Stimulated activated CD8-positive, alpha-beta memory T cell treated with anti-CD3 and anti-CD28 coated beads, Interleukin-12 subunit alpha, Interleukin-12 subunit beta, amount 100 ng/mL, for 1 hour (primary cell): ENCODE measurements around the gene PCGF3.
"Not testable (repeated sequence)": the region's sequence is repeated elsewhere in the genome, so short reads cannot be mapped to it uniquely, and the experiment has no call there.

Experiments used
- DNase-seq: peaks from one replicate; pipeline ENCODE4 v3.0.0-alpha.2; 2020; ENCODE audit warnings: low read depth

PCGF3 gene

DNA sequence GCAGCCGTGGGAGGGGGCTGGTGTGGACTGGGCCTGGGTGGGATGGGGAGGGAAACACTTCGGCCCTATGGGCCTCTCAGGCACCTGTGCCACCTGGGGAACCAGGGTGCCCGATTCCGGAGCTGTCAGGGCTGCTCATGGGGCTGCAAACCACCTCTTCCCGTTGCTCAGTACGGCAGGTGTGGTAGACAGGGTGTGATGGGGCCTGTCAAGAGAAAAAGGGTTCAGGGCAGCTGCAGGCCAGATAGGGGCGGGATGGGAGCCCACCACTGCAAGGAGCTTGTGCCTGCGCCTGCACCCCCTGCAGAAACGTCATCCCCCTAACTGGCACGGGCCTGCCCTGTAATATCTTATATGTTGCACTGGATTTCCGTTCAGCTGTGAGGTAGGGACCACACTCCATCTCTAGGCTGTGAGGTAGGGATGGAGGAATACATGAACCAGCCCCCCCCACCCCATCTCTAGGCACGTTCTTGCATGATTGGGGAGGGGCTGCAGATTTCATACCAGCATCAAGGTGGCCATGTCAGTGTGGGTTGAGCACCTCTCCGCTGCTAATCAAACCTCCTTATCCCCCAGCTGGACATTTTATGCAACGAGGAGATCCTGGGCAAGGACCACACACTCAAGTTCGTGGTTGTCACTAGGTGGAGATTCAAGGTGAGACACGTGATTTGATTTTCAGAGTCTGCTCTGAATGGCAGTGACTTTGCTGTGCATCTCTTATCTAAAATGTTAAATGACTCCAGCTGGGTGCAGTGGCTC, 59.0 kb downstream of the PCGF3 start:
- DNase-seq, result no peak

DNA sequence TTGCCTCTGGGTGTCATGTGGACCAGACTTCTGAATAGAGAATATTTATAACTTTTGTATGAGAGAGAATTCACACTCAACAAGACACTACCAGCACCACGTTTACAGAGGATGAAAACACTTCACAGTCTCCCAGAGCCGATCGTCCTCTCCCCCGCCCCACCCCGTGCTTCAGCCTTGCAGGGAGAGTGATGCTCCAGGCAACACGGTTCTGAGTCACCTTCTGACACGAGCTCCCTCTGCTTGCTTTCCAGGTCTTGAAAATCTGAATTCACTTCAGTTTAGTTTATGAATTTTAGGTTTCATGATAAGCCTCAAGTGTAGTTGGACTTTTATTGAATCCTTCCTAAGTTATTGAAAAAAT, 60.5 kb downstream of the PCGF3 start:
- DNase-seq, result no peak

DNA sequence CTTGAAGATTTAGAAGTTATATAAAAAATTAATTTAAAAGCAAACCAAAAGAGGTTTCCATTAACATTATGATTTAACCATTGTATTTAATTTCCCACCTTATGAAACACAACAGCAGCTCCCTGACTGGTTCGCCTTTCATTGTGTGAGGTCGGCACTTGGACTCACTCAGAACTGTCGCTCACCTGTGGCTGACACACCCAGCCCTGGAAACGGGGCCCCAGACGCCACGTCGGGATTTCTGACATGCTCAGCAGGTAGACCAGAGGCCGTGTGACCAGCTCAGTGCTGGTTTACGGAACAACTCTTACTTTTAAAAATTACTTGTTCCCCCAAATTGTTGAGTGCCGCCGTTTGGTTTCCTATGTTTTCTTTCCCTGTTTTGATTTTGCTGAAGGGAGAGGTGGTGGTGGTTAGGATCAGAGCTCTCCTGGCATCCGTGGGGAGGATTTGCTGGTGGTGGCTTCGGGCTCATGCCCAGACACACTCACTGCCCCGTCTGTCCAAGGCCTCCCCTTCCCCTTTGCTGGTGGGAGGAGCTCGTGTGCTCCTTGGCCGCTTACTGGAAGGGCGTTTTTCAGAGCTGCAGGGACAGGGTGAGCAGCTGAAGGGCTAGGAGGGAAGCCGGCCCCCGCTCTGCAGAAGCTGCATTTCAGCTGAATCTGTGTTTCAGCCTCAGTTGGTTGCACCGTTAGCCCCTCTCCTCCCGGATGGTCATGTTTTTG, 61.1 kb downstream of the PCGF3 start:
- no peak for DNase-seq

- DNase-seq, result no peak
Measured at GRCh38 chr4:768076-768475, 62.4 kb downstream of the PCGF3 start.

DNA sequence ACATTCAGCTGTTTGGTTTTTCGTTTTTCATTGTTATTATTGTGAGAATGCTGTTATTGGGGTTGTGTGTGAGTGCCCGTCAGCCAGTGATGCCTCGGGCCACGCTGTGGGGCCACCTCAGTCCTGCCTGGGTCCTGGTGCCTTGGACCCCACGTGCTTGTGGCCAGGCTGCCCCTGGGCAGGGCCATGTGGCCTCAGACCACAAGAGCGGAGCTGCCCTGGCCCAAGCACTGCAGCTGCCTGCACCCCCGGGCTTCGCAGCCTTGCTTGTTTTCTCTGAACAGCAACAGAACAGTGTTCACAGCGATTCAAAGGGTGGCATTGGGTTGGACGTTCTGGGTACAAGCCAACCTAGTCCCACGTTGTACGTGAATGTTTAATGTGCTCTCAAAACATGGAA, 63.4 kb downstream of the PCGF3 start:
- no peak for DNase-seq

DNA sequence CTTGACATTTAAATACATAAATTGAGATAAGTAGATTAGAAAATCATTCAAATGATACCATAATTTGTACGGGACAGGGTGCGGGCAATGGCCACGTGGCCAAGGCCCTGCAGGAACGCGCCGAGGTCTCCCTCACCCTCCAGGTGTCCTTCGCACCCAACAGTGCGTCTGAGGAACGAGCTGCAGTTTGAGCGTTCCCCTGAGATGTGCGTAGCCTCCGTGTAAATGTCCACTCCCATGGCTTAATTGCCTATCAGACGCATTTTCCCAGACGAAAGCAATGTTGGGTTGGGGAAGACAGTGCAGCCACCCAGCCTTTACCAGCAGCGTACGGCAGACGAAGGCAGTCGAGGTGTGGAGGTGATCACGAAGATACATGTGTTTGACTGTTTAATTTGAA, 63.9 kb downstream of the PCGF3 start:
- DNase-seq, result no peak

DNA sequence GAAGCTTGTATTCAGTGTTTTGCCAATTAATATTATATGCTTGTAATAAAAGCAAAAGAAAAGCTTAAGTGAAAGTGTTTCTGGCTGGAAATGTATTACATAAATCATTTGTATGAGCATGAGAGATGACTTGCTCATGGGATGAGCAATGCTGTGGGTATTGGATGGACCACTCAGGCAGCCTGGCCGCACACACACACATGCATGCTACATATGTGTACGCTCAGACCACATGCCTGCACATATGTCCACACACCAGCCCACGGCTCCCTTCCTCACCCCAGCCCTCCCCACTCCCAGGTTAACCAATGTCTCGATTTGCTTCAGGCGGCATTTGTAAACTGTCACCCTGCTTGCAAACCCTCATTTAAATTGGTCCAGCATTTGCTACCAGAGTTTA, 64.4 kb downstream of the PCGF3 start:
- DNase-seq, result no peak

DNA sequence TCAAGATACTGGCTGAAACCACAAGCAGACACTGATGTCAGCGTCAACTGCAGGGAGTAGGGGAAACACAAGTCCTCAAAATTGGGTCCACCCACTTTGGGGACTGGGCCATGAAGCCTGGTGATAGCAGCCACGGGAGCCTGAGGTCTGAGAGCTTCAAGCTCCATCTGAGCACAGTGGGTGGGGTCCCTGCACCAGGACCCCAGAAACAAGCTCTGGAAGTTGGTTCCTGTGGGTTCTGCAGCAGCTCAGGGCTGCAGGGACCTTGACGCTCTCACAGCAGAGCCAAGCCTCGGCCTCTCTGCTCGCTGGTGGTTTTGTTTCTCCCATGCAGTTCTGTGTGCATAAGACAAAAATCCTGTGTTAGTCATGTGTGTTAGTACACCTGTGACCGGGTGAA, 65.8 kb downstream of the PCGF3 start:
- DNase-seq, result no peak

DNA sequence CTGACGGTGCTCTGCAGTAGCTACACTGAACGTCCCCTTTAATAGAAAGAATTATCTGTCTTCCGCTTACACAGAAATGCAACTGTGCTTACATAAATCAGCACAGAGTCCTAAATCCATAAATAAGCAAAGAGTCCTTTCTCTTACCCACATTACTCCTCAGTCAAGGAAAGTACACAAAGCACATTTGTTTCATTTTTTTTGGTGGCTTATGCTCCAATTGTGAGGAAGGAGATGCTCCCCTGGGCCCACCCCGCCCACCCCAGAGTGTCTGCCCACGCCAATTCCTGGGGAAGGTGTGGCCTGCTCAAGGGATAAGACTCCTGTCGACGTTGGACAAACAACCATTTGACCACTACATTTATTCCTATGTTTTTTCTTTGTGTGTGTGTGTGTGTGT, 66.5 kb downstream of the PCGF3 start:
- no peak for DNase-seq

DNA sequence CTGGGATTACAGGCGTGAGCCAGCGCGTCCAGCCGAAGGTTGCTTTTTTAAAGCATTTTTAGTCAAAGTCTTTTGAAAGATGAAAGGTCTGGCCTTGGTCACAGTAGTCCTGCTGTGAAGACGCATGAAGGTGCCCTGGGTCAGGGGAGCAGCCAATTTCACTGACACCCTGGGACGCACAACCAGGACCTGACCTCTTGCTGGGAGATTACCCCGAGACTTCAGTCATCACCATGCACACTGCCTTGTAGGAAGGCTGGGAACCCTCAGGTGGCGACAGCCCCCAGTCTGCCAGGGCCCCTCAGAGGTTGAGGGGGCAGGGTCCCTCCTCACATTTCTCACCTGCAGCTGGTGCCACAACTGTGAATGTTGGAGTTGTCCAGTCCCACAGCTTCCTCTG, 67.1 kb downstream of the PCGF3 start:
- DNase-seq, result no peak

- DNase-seq, result no peak
Measured at GRCh38 chr4:773214-773613, 67.6 kb downstream of the PCGF3 start.

DNA sequence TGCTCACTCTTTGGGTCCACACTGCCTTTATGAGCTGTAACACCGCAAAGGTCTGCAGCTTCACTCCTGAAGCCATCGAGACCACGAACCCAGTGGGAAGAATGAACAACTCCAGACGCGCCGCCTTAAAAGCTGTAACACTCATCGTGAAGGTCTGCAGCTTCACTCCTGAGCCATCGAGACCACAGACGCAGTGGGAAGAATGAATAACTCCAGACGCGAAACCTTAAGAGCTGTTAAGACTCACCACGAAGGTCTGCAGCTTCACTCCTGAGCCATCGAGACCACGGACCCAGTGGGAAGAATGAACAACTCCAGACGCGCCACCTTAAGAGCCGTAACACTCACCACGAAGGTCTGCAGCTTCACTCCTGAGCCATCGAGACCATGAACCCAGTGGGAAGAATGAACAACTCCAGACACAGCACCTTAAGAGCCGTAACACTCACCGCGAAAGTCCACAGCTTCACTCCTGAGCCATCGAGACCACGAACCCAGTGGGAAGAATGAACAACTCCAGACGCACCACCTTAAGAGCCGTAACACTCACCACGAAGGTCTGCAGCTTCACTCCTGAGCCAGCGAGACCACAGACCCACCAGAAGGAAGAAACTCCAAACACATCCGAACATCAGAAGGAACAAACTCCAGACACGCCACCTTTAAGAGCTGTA, 68.9 kb downstream of the PCGF3 start:
- not testable (repeated sequence) for DNase-seq

DNA sequence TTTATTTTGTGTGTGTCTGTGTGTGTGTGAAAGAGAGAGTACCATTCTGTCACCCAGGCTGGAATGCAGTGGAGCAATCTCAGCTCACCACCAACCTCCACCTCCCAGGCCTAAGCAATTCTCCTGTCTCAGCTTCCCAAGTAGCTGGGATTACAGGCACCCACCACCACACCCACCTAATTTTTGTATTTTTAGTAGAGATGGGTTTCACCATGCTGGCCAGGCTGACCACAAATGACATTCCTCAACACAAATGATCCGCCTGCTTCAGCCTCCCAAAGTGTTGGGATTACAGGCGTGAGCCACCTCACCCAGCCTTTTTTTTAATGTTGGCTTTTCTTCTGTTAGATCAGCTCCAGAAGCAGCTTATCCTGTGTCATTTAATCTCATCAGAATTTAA, 69.9 kb downstream of the PCGF3 start:
- not testable (repeated sequence) for DNase-seq

DNA sequence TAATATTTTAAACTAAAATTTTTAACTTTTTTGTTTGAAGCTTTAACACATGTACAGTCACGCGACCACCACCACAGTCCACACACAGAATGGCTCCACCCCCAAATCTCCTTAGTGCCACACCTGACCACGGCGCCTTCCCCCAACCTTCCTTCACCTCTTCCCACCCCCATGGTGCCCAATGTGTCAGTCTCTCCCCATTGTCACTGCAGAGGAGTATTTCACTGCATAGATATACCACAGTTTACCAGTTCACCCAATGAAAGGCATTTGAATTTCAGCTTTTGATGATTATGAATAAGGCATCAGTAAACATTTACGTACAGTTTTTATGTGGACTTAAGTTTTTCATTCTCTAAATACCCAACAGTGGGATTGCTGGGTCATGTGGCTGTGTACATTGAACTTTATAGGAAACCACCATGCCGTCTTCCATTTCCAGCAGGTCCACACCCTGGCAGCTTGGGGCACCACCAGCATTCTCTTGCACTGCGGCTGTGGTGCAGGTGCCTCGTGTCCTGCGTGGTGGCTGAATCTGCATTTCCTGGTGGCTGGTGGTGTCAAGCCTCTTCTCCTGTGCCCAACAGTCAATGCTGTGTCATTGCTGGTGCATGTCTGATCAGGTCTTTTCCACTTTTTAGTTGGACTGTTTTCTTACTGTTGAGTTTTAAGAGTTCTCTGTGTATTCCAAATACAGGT, 71.3 kb downstream of the PCGF3 start:
- DNase-seq, result no peak

GRCh38 chr4:777520-778262, 72.1 kb downstream of the PCGF3 start:
- no peak for DNase-seq

DNA sequence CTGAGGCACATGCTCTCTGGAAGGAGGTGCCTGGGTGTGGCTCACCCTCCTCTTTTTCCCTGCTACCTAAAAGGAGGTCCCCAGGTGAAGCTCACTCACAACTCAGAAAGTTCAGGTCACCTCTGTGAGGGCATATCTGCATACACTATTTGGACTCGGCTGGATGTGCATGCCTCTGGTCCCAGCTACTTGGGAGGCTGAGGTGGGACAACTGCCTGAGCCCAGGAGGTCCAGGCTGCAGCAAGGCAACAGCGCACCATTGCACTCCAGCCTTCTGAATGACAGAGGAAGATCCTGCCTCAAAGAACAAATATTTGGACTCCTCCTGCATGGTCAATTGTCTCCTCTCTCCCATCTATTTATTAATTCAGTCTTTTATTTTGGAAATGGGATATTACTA, 73.9 kb downstream of the PCGF3 start:
- DNase-seq, result no peak

DNA sequence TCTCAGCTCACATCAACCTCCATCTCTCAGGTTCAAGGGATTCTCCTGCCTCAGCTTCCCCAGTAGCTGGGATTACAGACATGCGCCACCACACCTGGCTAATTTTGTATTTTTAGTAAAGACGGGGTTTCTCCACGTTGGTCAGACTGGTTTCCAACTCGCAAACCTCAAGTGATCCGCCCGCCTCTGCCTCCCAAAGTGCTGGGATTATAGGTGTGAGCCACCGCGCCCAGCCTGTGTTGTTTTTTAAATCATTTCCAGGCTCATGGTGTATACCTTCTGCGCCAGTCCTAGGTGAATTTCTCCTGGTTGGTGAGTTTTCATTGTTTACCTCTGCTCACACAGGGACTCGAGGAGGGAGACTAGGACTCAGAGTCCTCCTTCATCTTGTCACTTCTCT, 74.6 kb downstream of the PCGF3 start:
- DNase-seq, result not testable (repeated sequence)

DNA sequence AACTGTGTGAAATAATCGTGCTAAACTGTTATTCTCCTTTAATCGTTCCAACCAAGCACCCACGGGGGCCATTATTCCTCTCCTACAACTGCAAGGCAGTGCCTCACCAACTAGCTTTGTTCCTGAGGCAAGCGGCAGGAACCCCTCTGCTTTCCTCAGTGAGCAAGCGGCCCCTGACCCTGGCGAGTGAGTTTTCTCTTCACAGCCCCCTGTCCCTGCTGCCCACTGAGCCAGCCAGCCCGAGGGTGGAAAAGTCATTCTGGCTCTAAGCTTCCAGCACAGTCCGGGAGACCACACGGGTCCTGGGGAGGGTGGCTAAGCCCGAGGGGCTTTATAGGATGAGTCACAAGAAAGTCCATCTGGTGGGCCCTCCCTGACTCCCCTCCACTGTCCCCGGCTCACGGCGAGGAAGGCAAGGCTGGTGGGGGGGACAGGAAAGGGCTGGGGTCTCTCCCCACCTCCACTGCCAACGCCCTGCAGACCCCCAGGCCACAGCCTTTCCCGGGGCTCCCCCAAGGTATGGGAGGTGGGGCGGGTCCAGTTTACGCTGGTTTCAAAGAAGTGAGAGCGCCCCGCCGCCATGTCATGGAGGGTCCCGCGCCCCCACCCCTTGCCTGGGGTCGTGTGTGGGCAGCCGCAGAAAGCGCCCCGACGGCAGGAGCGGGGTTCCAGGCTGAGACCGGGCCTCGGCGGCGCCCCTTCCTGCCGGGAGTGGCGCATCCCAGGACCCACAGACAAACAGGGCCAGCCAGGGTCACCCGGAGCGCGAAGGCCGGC, 75.3 kb downstream of the PCGF3 start:
- no peak for DNase-seq

GRCh38 chr4:781493-782216, 76.0 kb downstream of the PCGF3 start:
- DNase-seq, result peak; percentile 96
